K562 (cell line): ENCODE data around the gene CCDC54.

Experiments used
- CHD2 ChIP-seq: IDR thresholded peaks from 2 replicates; pipeline ENCODE4 v1.6.1; 2011; ENCODE audit warnings: low read depth, low read length
- E2F3 ChIP-seq: fragments of 250-450 bp; sonication (Bioruptor Pico); IDR thresholded peaks from 2 replicates; pipeline ENCODE4 v1.4.0; 2020; ENCODE audit warnings: mild to moderate bottlenecking
- SMAD2 ChIP-seq: fragments of 150-350 bp; IDR thresholded peaks from 2 replicates; pipeline ENCODE4 v1.6.1; 2014; ENCODE audit warnings: low read depth, mild to moderate bottlenecking, low read length
- SMC3 ChIP-seq: conservative IDR thresholded peaks from 2 replicates; pipeline ENCODE4 v1.6.1; 2011; ENCODE audit warnings: low read depth, low read length, improper control_type of control experiment; ENCODE audit not compliant: insufficient read depth
- TCF7L2 ChIP-seq: fragments of 150-350 bp; IDR thresholded peaks from 2 replicates; pipeline ENCODE4 v1.6.1; 2016; ENCODE audit warnings: low read depth, mild to moderate bottlenecking, low read length, moderate library complexity
- ZBTB7A ChIP-seq: IDR thresholded peaks from 2 replicates; pipeline ENCODE4 v1.6.1; 2011; ENCODE audit warnings: low read depth, mild to moderate bottlenecking, low read length, moderate library complexity, borderline replicate concordance; ENCODE audit not compliant: control insufficient read depth
- ZNF133 ChIP-seq: fragments of 250-450 bp; sonication (Bioruptor Pico); IDR thresholded peaks from 2 replicates; pipeline ENCODE4 v1.4.0; 2020; ENCODE audit warnings: mild to moderate bottlenecking
- ZNF324 ChIP-seq: fragments of 250-450 bp; sonication (Bioruptor Pico); IDR thresholded peaks from 2 replicates; pipeline ENCODE4 v1.4.0; 2020; ENCODE audit warnings: mild to moderate bottlenecking
- ZNF589 ChIP-seq: fragments of 200-800 bp; sonication (Bioruptor generic); IDR thresholded peaks from 2 replicates; pipeline ENCODE4 v1.6.1; 2016; ENCODE audit warnings: low read depth, missing genetic modification characterization, missing compliant biosample characterization
- TF ChIP-seq, protein P1 (sequence below): fragments of 200-800 bp; sonication (Bioruptor generic); IDR thresholded peaks from 2 replicates; pipeline ENCODE4 v1.6.1; 2017; ENCODE audit warnings: missing genetic modification characterization, missing compliant biosample characterization
- TF ChIP-seq, protein P2 (sequence below): sonication (generic); formaldehyde crosslinking; IDR thresholded peaks from 2 replicates; pipeline ENCODE4 v1.9.0; 2022; ENCODE audit warnings: mild to moderate bottlenecking, missing genetic modification reagents

DNA sequence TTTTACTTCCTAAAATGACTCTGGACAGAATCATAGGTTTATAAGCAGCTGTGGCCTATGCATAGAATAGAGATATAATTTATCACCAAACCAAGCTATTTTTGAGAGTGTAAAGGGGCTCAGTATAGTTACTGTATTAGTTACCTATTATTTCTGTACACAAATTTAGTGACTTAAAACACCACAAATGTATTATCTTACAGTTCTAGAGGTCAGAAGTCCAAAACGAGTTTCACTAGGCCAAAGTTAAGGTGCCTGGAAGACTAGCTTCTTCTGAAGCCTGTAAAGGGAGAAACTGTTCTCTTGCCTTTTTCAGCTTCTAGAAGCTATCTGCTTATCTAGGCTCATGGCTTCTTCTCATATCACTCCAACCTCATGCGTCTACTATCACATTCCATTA, 30.1 kb downstream of the CCDC54 start:
- TF ChIP-seq, protein P1, sequence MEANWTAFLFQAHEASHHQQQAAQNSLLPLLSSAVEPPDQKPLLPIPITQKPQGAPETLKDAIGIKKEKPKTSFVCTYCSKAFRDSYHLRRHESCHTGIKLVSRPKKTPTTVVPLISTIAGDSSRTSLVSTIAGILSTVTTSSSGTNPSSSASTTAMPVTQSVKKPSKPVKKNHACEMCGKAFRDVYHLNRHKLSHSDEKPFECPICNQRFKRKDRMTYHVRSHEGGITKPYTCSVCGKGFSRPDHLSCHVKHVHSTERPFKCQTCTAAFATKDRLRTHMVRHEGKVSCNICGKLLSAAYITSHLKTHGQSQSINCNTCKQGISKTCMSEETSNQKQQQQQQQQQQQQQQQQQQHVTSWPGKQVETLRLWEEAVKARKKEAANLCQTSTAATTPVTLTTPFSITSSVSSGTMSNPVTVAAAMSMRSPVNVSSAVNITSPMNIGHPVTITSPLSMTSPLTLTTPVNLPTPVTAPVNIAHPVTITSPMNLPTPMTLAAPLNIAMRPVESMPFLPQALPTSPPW, result no peak
- TF ChIP-seq ZNF133 (CRISPR knock-in tag) (no peak), E2F3 (CRISPR knock-in tag) (no peak), ZBTB7A (no peak), SMC3 (no peak), ZNF324 (no peak), CHD2 (no peak), ZNF589 (CRISPR knock-in tag) (no peak), TCF7L2 (no peak), SMAD2 (no peak)
- TF ChIP-seq, protein P2, sequence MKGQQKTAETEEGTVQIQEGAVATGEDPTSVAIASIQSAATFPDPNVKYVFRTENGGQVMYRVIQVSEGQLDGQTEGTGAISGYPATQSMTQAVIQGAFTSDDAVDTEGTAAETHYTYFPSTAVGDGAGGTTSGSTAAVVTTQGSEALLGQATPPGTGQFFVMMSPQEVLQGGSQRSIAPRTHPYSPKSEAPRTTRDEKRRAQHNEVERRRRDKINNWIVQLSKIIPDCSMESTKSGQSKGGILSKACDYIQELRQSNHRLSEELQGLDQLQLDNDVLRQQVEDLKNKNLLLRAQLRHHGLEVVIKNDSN (CRISPR knock-in tag), result no peak
